Left forelimb (tissue), 1 donor: ENCODE results near the gene L3MBTL3.
A peak's percentile ranks its signal among the peaks of the same experiment; 100 is the strongest.

ENCODE experiments used
- DNase-seq: peaks from one replicate; pipeline ENCODE4 v3.0.0-alpha.2; 2018; ENCODE audit warnings: low spot score

The L3MBTL3 gene

DNA sequence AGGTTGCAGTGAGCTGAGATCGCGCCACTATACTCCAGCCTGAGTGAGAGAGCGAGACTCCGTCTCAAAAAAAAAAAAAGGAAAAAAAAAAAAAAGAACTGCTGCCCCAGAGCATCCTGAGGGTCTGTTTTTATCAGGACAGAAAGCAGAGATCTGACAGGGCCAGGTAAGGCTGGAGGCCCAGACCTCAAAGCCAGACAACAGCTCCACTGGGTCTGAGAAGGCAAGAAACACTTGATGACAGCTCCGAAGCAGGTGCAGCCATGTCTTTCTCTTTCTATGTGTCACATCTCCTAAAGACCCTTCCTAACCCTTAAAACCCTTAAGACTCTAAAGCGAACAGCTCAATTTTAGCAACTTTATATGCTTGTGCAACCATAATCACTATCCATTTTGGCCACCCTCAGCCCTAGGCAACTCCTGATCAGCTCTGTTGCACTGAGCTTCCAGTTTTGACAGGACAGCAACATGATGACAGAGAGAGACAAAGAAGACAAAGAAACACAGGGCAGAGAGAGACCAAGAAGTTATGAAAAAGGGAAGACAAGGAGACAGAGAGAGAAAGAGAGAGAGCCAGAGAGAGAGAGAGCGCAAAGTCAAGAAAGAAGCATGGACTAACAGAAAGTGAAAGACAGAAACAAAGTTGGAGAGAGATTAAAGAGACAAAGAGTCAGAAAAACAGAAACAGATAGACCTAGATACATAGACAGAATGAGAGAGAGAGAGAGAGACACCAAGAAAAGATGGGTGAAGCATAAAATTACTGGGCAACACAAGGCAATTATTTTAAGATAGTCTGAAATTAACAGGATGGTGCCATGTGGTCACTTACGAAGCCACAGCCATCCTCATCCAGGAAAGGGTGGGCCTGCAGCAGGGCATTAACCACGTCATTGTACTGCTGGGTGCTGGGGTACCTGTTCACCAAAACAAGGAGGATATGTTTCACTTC is 165.2 kb downstream of the L3MBTL3 start:
- no peak for DNase-seq

DNA sequence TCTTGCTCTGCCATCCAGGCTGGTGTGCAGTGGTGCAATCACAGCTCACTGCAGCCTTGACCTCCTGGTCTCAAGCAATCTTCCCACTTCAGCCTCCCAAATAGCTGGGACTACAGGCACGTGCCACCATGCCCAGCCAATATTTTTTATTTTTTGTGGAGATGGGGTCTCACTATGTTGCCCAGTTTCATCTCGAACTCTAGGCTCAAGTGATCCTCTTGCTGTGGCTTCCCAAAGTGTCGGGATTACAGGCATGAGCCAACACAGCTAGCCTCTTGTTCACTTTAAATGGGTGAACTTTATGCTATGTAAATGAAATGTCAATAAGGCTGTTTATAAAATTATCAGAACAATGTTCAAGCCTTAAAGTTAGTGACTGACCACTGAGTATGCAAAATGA is 167.3 kb downstream of the L3MBTL3 start:
- no peak for DNase-seq

DNA sequence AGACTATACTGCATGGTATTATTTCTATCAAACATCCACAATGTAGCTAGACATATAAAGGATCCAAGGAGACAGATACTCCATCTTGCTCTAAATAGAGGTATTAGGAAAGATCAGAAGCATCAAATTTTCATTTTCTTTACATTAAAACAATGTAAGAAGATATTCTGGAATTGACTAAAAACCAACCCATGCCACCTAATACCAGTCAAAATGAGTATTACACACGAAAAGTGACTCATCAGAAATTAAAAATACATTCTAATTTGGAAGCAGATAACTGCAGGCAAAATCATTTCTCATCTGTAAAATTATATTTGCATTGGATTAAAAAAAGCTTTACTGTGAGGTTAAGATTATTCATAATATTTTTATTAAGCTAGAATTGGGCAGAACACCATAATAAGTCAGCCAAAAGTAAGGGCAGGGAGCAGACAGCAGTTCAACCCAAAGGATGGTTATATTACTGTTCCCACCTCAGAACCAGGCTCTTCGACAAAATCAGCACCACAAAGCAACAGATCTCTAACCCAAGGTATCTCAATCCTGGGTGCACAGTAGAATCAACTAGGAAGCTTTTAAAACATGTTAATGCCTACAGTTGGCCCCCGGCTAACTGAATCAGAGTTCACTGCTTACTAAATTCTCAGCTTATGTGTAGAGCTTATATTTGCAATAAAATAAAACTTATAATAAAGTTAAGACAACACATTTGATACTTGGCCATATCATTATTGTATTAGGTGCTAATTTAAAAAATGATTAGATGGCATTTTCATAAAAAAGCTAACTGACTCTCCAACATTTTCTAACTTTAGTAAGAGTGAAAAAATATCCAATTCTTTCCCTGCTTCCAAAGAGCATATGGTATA is 169.2 kb downstream of the L3MBTL3 start:
- no peak for DNase-seq

DNA sequence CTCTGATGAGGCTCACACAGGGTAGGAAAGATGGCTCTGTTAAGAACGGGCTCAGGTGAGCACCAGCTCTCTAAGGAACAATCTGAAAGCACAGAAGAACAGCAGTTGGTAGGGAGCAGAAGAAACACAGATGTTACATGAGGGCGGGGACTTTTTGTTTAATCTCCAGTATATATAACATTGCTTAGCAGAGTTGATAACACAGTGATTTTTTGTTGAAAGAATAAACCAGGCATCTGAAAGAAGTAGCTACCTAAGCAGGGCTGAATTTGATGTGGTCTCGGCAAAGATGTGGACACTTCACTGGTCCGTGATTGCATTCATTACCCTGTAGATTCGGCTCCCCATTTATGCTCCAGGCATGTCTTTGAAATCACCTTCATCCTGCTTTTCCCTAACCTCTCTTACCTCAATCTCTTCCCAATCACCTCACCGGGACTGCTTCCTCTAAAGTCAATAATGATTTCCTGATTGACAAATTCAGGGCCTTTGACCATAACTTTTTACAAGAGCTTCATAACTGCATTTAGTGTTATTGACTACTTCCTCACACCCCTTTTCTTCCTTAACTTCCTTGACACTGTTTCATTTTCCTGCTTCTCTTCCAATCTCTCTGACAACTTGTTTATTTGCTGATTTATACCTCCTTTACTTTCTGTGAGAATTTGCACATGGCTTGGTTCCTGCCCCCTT is 170.0 kb downstream of the L3MBTL3 start:
- DNase-seq, result no peak

DNA sequence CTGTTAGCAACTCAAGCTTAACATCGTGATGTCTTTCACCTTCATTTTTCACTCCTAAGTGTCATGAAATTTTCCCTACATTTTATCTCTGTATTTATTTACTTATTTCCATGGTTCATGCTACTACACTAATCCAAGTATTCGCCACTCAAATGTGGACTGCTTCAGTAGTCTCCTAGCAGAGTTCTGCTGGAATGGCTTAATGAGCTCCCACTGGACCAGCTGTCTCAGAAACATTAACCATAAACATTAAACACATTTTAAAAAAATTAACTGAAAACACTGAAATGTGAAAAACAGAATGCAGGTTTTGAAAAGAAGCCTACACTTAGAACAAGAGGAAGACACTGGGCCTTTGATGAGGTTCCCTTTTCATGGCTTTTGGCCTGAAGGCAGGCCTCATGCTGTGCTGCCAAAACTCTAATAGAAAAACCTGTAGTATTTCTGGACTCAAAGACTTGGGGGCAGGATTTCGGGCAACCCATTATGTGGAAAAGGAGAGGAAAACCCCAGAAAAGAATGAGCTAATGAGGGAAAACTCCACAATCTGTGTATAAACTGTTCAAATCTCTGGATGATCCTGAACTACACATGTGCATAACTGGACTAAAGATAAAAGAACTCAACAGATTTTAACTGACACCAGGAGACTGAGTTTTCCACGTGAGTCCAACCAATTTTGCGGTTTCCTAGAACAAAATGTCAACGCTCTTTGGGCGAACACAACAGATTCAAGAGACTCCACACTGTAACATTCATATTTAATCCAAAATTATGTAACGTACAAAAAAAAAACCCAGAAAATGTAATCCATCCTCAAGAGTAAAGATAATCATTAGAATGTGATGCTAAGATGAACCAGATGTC is 171.4 kb downstream of the L3MBTL3 start:
- DNase-seq, result peak; percentile 68
